ENCODE results near the gene KRABD2. TPM values are rescaled to one million over a fixed set of nuclear protein-coding genes. Genes with fewer than 3 reads are reported as not detected.

The KRABD2 gene

GRCh38 chr17:8333281-8333680 is 43.2 kb downstream of the KRABD2 start:
- 100% methylated on average over 4 of the region's 4 CpGs for WGBS
- H3K27me3 ChIP-seq, result peaks cover 0 to under 1% (median 0%) of the 10 kb centered on the region in 4 donors
- TF ChIP-seq POLR2AphosphoS5 (IDR thresholded peaks at IDR 0.05) (no peak), POLR2A (IDR thresholded peaks at IDR 0.05; ENCODE audit: low read depth) (no peak), EP300 (IDR thresholded peaks at IDR 0.05) (no peak), CTCF (IDR thresholded peaks at IDR 0.05) (no peak)
- H3K9me3 ChIP-seq, result no peaks in the 10 kb centered on the region
- H3K27ac ChIP-seq (replicated peaks in 1 of 4), result no peak overlapping the region
- H3K4me1 ChIP-seq, result peaks cover 0 to 5% (median 0%) of the 10 kb centered on the region in 4 donors
- H3K36me3 ChIP-seq, result no peaks in the 10 kb centered on the region
- H3K4me3 ChIP-seq, result no peak overlapping the region
- intact Hi-C loops (cut with DNase I), result no loop called here
- DNase-seq (ENCODE audit: extremely low spot score), result no peak

GRCh38 chr17:8332688-8333087 is 43.8 kb downstream of the KRABD2 start:
- peaks cover 0 to 6% (median 0%) of the 10 kb centered on the region in 4 donors for H3K27me3 ChIP-seq
- no peak for TF ChIP-seq POLR2AphosphoS5 (IDR thresholded peaks at IDR 0.05)
- TF ChIP-seq CTCF (IDR thresholded peaks at IDR 0.05), result no peak
- no peak for TF ChIP-seq POLR2A (IDR thresholded peaks at IDR 0.05; ENCODE audit: low read depth)
- TF ChIP-seq EP300 (IDR thresholded peaks at IDR 0.05), result no peak
- WGBS, result 70% methylated on average over 5 of the region's 5 CpGs
- H3K4me3 ChIP-seq, result no peak overlapping the region
- no peaks in the 10 kb centered on the region for H3K4me1 ChIP-seq
- no peaks in the 10 kb centered on the region for H3K9me3 ChIP-seq
- DNase-seq (ENCODE audit: extremely low spot score), result no peak
- H3K27ac ChIP-seq (replicated peaks in 1 of 4), result no peak overlapping the region
- H3K36me3 ChIP-seq, result no peaks in the 10 kb centered on the region
- intact Hi-C loops (cut with DNase I), result no loop called here

- H3K36me3 ChIP-seq, result no peaks in the 10 kb centered on the region
- WGBS, result 79% methylated on average over 2 of the region's 2 CpGs
Observed at GRCh38 chr17:8332128-8332527, 44.4 kb downstream of the KRABD2 start.

GRCh38 chr17:8327303-8327649 is 49.2 kb downstream of the KRABD2 start:
- Histone ChIP-seq H3K9me3 (no peaks in the 10 kb centered on the region), H3K27me3 (peaks cover 0 to 42% (median 6%) of the 10 kb centered on the region in 4 donors), H3K36me3 (no peaks in the 10 kb centered on the region), H3K27ac (replicated peaks in 1 of 4) (peak overlapping the region in 3 of 4 donors; percentile 61 to 69 (median 64)), H3K4me1 (peaks cover 10 to 23% (median 19%) of the 10 kb centered on the region in 4 donors), H3K4me3 (peak overlapping the region; percentile 51 to 62 (median 57))
- intact Hi-C loops (cut with DNase I), result no loop called here
- TF ChIP-seq POLR2AphosphoS5 (IDR thresholded peaks at IDR 0.05) (no peak), POLR2A (IDR thresholded peaks at IDR 0.05; ENCODE audit: low read depth) (no peak), EP300 (IDR thresholded peaks at IDR 0.05) (no peak), CTCF (IDR thresholded peaks at IDR 0.05) (no peak)
- WGBS, result 53% methylated on average over 6 of the region's 25 CpGs
- no peak for DNase-seq (ENCODE audit: extremely low spot score)

More at GRCh38 chr17:8332128-8332527, 44.4 kb downstream of the KRABD2 start:
- Histone ChIP-seq H3K27me3 (peaks cover 0 to 12% (median 3%) of the 10 kb centered on the region in 4 donors), H3K4me1 (peaks cover 3 to 5% (median 4%) of the 10 kb centered on the region in 4 donors), H3K9me3 (no peaks in the 10 kb centered on the region), H3K4me3 (no peak overlapping the region), H3K27ac (replicated peaks in 1 of 4) (no peak overlapping the region)
- intact Hi-C loops (cut with DNase I), result no loop called here
- DNase-seq (ENCODE audit: extremely low spot score), result no peak
- TF ChIP-seq EP300 (IDR thresholded peaks at IDR 0.05) (no peak), POLR2A (IDR thresholded peaks at IDR 0.05; ENCODE audit: low read depth) (no peak)

Small RNAs within 50 kb of the gene (small RNA-seq; reads per million reads assigned to genes)
- 0 reads per million in 3 donors for gene RF00265

Other genes with a start within 250 kb of the KRABD2 start
- 100 to 1,000 TPM; 127 to 263 (median 168) TPM for gene PER1, start 224.3 kb downstream of the KRABD2 start, total RNA-seq
- 10 to 100 TPM; 23.7 to 36.4 (median 33.0) TPM for gene VAMP2, start 213.8 kb downstream of the KRABD2 start, total RNA-seq
- 10 to 100 TPM; 10.4 to 17.8 (median 13.6) TPM for gene TMEM107, start 200.3 kb downstream of the KRABD2 start, total RNA-seq
- gene BORCS6, start 186.5 kb downstream of the KRABD2 start, total RNA-seq, result 10 to 100 TPM in 3 of 4 donors, 1 to 10 TPM in 1; 8.6 to 22.4 (median 13.9) TPM
- gene AURKB, start 166.1 kb downstream of the KRABD2 start, total RNA-seq, result 1 to 10 TPM in 1 of 4 donors, not detected in 3; 1.5 TPM
- gene CTC1, start 128.6 kb downstream of the KRABD2 start, total RNA-seq, result 10 to 100 TPM; 15.4 to 24.1 (median 17.2) TPM
- gene PFAS, start 127.4 kb downstream of the KRABD2 start, total RNA-seq, result 10 to 100 TPM in 2 of 4 donors, 1 to 10 TPM in 2; 8.8 to 15.2 (median 11.2) TPM
- gene RANGRF, start 88.0 kb downstream of the KRABD2 start, total RNA-seq, result 10 to 100 TPM; 26.5 to 43.6 (median 34.4) TPM
- 1 to 10 TPM in 3 of 4 donors, under 1 TPM in 1; 0.99 to 2.5 (median 1.3) TPM for gene SLC25A35, start 81.3 kb downstream of the KRABD2 start, total RNA-seq
- 10 to 100 TPM in 2 of 4 donors, 1 to 10 TPM in 2; 3.3 to 19.8 (median 12.6) TPM for gene ARHGEF15, start 66.5 kb downstream of the KRABD2 start, total RNA-seq
- gene ODF4, start 36.9 kb downstream of the KRABD2 start, total RNA-seq, result not detected
- 1,000 to 10,000 TPM; 1,511 to 3,942 (median 2,863) TPM for gene RPL26, start 6.5 kb upstream of the KRABD2 start, total RNA-seq
- gene RNF222, start 21.1 kb upstream of the KRABD2 start, total RNA-seq, result under 1 TPM in 1 of 4 donors, not detected in 3; 0.42 TPM
- 10 to 100 TPM; 48.2 to 80.8 (median 55.5) TPM for gene NDEL1, start 59.2 kb upstream of the KRABD2 start, total RNA-seq